ENCODE data around the gene OR7G2. TPM values are rescaled to one million over a fixed set of nuclear protein-coding genes. Genes with fewer than 3 reads are reported as not detected.

The OR7G2 gene
- total RNA-seq, 1 experiment from 2014 or later, result not detected

DNA sequence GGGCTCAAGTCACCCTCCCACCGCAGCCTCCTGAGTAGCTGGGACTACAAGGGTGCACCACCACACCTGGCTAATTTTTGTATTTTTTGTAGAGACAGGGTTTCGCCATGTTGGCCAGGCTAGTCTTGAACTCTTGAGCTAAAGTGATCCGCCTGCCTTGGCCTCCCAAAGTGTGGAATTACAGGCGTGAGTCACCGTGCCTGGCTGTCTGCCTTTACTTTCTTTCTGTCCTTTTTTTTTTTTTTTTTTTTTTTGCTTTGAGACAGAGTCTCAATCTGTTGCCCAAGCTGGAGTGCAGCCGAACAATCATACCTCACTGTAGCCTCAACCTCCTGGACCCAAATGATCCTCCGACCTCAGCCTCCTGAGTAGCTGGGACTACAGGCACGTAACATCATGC lies 45.4 kb downstream of the OR7G2 start:
- Histone ChIP-seq H3K14ac (ENCODE audit: insufficient read depth, low read length) (no peak overlapping the region), H3K9me3 (ENCODE audit: control insufficient read depth, low read depth, low read length) (no peaks in the 10 kb centered on the region), H2BK12ac (ENCODE audit: insufficient read length, low read depth, low read length) (no peak overlapping the region), H4K5ac (ENCODE audit: insufficient read length, low read depth, low read length) (no peak overlapping the region), H3K79me2 (ENCODE audit: insufficient read depth, low read length) (no peaks in the 10 kb centered on the region), H2BK20ac (ENCODE audit: low read depth, low read length, poor library complexity, severe bottlenecking) (no peak overlapping the region), H2AK5ac (ENCODE audit: insufficient read length, low read length) (no peak overlapping the region), H3K9ac (ENCODE audit: extremely low read depth, insufficient read length, low read length) (no peak overlapping the region), H3K56ac (ENCODE audit: insufficient read length, low read depth, low read length) (no peak overlapping the region), H3K23me2 (ENCODE audit: insufficient read length, low read depth, low read length, poor library complexity, severe bottlenecking) (no peaks in the 10 kb centered on the region), H4K8ac (replicated peaks; ENCODE audit: insufficient read length, low read depth, low read length) (no peak overlapping the region), H4K91ac (ENCODE audit: insufficient read length, low read depth, low read length) (no peak overlapping the region), H2BK120ac (ENCODE audit: low read depth, low read length, poor library complexity, severe bottlenecking) (no peak overlapping the region), H3K18ac (ENCODE audit: insufficient read length, low read depth, low read length) (no peak overlapping the region), H4K20me1 (ENCODE audit: control insufficient read depth, insufficient read depth, insufficient read length) (no peaks in the 10 kb centered on the region), H3K79me1 (ENCODE audit: insufficient read depth, low read depth, low read length, poor library complexity, severe bottlenecking) (no peaks in the 10 kb centered on the region), H2AFZ (ENCODE audit: low read length) (no peak overlapping the region), H3K4me1 (ENCODE audit: insufficient read depth, low read length) (no peaks in the 10 kb centered on the region), H2BK5ac (ENCODE audit: insufficient read length, low read length) (no peak overlapping the region), H3K4me2 (ENCODE audit: insufficient read depth, insufficient read length, low read length) (no peak overlapping the region), H3K27ac (ENCODE audit: insufficient read length, low read depth, low read length) (no peak overlapping the region), H2BK15ac (ENCODE audit: low read depth, low read length) (no peak overlapping the region), H3K27me3 (ENCODE audit: insufficient read depth, low read length) (no peaks in the 10 kb centered on the region), H3K4ac (ENCODE audit: low read depth, low read length) (no peak overlapping the region), H3K23ac (ENCODE audit: insufficient read length, low read depth, low read length) (no peak overlapping the region), H3T11ph (ENCODE audit: low read length) (no peak overlapping the region)
- H3K27me3 Mint-ChIP-seq (ENCODE audit: low read depth), result no peaks in the 10 kb centered on the region
- no peaks in the 10 kb centered on the region for H3K9me3 Mint-ChIP-seq
- DNase-seq, result no peak
- TF ChIP-seq, protein P1, sequence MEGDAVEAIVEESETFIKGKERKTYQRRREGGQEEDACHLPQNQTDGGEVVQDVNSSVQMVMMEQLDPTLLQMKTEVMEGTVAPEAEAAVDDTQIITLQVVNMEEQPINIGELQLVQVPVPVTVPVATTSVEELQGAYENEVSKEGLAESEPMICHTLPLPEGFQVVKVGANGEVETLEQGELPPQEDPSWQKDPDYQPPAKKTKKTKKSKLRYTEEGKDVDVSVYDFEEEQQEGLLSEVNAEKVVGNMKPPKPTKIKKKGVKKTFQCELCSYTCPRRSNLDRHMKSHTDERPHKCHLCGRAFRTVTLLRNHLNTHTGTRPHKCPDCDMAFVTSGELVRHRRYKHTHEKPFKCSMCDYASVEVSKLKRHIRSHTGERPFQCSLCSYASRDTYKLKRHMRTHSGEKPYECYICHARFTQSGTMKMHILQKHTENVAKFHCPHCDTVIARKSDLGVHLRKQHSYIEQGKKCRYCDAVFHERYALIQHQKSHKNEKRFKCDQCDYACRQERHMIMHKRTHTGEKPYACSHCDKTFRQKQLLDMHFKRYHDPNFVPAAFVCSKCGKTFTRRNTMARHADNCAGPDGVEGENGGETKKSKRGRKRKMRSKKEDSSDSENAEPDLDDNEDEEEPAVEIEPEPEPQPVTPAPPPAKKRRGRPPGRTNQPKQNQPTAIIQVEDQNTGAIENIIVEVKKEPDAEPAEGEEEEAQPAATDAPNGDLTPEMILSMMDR (conservative IDR thresholded peaks at IDR 0.05), result no peak
- no peak overlapping the region for H3K4me3 Mint-ChIP-seq
- H3K36me3 Mint-ChIP-seq (ENCODE audit: insufficient read depth in 1 of 3, low read depth in 3 of 3), result no peaks in the 10 kb centered on the region; a peak in 1 of 7 replicates
- peaks cover 9 to 18% of the 10 kb centered on the region in 2 experiments; a peak in 3 of 4 replicates for H3K4me1 Mint-ChIP-seq
- no CpG with 5 or more reads among the region's 8 CpGs for WGBS (ENCODE audit: extremely low coverage, insufficient read length, low lambda C conversion rate)
- no peak overlapping the region; a peak in 1 of 7 replicates for H3K27ac Mint-ChIP-seq
